Right kidney (tissue), 1 donor: Measurements from ENCODE around the gene PCBP3.
"Not testable (repeated sequence)": the region's sequence is repeated elsewhere in the genome, so short reads cannot be mapped to it uniquely, and the experiment has no call there.

Source experiments
- DNase-seq: peaks from one replicate; pipeline ENCODE4 v3.0.0-alpha.2; 2016

The PCBP3 gene

DNA sequence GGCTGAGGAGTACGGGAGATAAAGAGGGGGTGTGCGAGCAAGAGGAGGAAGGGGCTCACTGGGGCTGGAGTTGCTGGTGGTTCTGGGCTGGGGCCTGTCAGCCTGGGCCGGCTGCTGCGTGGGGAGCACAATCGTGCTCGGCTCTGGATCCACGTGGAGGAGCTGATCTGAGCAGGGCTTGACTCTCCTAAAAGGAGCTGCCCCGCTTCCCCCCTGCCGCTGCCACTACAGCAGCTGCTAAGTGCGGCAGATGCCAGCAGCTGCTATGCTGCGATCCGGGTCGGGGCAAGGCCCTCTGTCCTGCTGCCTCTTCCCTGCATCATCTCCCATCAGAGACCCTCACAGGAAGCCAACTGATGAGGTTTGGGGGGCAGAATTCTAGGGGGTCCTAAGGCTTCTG, 165.9 kb downstream of the PCBP3 start:
- DNase-seq = no peak

DNA sequence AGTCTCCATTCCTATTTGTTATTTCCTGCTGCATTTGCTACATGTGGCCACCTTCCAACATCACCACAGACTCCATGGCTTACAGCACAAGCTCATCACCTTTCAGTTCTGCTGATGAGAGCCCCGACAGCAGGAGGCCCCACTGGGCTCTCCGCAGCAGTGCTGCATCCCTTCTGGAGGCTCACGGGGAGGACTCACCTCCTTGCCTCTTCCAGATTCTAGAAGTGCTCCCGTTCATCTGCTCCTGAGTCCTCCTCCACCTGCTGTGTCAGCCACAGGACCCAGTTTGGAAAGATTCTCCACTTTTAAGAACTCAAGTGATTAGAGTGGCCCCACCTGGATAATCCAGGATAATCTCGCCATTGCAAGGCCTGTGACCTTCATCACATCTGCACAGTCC, 167.6 kb downstream of the PCBP3 start:
- no peak for DNase-seq

DNA sequence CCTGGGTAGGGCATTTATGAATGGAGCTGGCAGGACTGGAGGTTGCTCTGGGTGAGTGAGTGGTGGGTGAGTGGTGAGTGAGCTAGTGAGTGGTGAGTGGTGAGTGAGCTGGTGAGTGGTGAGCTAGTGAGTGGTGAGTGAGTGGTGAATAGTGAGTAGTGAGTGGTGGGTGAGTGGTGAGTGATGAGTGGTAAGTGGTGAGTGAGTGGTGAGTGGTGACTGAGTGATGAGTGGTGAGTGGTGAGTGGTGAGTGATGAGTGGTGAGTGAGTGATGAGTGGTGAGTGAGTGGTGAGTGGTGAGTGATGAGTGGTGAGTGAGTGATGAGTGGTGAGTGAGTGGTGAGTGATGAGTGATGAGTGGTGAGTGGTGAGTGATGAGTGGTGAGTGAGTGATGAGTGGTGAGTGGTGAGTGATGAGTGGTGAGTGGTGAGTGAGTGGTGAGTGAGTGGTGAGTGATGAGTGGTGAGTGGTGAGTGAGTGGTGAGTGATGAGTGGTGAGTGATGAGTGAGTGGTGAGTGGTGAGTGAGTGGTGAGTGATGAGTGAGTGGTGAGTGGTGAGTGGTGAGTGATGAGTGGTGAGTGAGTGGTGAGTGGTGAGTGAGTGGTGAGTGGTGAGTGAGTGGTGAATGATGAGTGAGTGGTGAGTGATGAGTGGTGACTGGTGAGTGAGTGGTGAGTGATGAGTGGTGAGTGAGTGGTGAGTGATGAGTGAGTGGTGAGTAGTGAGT, 170.8 kb downstream of the PCBP3 start:
- not testable (repeated sequence) for DNase-seq

DNA sequence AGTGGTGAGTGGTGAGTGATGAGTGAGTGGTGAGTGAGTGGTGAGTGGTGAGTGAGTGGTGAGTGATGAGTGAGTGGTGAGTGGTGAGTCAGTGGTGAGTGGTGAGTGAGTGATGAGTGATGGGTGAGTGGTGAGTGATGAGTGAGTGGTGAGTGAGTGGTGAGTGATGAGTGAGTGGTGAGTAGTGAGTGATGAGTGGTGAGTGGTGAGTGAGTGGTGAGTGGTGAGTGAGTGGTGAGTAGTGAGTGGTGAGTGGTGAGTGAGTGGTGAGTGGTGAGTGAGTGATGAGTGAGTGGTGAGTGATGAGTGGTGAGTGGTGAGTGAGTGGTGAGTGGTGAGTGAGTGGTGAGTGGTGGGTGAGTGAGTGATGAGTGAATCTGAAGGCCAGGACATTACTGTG, 172.3 kb downstream of the PCBP3 start:
- not testable (repeated sequence) for DNase-seq

DNA sequence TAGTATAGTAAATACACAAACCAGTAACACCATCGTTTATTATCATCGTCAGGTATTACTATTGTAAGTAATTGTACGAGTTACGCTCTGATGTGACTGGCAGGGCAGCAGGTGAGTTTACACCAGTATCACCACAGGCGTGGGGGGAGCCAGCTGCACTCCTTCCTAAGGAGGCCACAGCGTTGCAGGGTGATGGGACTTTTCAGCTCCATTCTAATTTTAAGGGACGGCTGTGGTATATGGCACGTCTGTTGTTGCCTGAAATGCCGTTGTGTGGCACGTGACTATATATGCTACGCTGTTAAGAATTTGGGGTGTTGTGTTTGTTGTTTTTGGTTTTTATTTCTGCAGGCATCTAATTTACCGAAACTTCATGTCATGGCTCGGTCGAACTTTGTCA, 173.3 kb downstream of the PCBP3 start:
- no peak for DNase-seq

DNA sequence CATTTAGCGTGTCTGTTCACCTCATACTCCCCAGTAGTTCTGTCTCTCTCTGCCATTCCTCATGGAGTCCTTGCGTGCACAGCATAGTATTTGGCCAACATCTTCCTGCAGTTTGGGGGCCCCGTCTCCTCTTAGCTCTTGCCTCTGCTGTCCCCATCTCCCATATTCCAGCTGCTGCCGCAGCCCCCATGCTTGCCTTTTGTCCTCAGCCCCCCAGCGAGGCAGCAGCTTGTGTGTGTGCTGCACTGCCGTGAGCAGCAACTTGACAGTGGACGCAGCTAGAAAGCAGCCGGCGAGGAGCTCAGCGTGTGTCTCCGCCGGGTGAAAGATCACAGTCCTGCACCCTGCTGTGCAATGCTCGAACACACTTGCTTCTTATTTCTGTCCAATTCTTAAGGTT, 173.8 kb downstream of the PCBP3 start:
- DNase-seq = no peak

DNA sequence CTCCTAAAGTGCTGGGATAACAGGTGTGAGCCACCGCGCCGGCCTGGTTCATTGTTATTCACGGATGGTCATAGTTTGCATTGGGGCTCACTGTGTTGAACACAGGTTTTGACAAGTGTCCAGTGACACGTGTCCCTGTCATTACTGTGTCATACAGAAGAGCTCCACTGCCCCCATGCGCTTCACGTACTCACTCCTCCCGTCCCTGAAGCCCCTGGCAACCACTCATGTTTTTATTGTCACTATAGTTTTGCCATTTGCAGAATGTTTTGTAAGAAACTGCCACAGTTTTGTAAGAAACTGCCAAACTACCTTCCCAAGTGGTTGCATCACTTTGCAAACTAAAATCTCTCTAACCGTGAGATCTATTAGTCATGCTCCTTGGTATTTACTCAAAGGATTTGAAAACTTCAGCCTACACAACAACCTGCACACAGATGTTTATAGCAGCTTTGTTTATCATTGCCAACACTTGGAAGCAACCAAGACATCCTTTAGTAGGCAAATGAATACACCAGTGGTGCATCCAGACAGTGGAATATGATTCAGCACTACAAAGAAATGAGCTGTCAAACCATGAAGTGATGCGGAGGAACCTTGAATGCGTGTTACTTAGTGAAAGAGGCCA, 174.9 kb downstream of the PCBP3 start:
- DNase-seq = no peak

DNA sequence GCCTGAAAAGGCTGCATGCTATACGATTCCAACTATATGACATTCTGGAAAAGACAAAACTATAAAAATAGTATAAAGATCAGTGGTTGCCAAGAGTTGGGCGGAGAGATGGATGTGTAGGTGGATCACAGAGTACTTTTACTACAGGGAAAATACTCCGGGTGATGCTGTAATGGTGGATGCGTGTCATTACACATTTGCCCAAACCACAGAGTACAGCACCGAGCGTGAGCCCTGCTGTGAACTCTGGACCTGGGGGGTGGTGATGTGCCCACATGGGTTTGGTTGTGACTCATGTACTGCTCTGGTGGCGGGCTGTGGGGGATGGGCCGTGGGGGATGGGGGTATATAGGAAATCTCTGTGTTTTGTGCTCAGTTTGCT, 175.4 kb downstream of the PCBP3 start:
- no peak for DNase-seq

DNA sequence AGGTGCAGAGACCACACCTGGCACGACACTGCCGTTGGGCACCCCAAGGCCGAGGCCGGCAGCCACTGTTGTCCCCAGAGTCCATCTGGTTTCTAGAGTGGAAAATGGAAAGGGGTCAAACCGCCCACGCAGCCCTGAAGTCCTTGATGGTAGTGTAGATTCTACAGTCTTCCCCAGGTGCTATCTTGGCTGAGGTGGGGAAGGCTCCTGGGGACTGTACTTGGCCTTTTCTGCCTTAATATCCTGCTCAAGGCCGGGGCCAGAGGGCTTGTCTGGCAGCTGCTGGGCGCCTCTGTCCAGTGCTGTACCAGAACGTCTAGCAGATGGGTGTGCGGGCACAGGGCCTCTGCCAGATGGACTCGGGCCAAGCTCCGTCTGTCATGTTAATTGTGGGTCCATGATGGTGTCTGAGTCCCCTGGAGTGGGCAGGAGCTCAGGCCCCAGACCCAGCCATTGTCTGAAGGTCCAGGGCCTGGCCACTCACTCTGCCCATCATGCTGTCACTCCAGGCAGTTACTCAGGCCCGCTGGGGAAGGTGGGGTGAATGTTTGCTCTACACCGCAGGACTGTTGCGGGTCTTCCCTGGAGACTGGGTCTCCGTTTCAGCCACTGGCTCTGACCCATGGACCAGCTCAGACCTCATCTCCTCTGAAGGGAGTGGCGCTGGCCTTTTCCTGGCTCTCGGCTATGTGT, 176.1 kb downstream of the PCBP3 start:
- no peak for DNase-seq

DNA sequence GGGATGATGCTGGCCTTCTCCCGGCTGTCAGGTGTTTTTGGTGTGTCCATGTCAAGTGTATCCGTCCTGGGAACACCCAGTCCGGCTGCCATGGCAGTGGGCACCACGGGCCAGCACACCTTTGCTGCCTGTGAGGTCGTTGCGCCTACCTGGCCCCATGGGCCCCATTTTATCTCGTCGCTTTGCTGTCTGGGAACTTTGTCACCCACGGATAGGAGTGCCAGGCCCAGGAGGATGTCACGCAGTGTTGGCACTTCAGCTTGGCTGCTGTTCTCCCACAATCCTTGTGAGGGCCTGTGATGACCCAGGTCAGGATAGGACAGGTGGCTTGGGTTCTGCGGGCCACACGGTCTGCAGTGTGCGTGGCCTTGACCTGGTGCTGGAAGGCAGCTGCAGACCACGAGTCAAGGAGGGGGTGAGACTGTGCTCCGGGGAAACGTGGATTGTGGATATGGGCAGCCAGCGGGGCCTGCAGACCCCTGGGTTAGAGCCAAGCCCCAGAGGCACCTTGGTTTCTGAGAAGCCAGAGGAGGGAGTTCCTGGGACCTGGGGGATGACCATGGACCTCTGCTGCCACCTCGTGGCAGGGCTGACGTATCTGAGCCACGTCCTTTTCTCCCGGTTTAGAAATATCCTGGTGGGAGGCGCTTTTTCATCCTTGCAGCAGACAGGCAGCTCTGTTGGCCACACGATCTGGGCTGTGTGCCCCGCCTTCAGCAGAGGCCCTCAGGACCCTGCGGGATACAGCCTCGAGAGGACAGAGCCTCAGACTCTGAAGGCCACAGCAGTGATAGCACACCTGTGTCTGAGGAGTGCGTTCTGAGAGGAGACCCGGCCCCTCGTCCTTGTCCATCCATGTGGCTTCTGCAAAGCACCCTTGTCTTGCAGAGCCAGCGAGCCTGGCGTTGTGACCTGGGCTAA, 176.9 kb downstream of the PCBP3 start:
- peak; percentile 68 for DNase-seq

DNA sequence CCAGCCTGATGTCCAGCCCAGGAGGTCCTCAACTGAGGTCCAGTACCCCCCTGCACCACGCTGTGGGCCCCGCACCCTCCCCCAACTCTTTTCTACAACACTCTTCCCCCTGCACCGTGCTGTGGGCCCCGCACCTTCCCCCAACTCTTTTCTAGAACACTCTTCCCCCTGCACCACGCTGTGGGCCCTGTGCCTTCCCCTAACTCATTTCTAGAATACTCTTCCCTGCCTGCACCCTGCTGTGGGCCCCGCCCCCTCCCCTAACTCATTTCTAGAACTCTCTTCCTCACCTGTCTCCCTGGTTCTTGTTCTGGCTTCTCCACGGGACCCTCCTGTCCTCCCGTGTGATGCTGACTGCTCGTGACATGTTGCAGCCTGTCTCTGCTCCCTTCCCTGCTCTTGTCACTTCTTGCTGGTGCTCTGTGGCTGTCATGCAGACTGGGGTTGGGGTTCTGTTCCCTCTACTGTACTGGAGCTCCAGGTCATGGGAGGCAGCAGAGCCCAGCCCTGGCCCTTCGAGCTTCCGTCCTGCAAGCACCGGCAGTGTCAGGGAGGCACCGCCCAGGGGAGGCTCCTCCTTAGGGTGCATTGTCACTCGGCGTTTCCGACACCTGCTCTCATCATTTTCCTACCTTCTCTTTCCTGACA, 177.9 kb downstream of the PCBP3 start:
- DNase-seq = no peak

DNA sequence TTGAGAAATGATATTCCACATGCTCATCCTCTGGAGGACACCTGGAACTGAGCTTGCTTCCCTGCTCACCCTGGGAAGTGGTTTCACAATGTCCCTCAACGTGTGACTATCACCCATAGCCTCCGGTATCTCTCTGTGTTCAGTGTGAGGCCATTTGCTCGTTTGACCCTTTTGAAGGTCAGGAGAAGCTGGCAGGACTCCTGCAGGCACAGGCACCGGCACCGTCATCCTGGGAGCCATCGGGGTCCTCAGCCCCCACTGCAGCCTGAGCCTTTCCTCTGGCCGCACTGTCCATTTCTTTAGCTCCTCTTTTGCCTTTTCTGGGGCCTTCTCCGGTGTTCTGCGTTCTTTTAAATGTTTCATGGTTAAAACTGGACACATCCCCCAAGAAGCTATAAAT, 178.5 kb downstream of the PCBP3 start:
- DNase-seq = no peak

DNA sequence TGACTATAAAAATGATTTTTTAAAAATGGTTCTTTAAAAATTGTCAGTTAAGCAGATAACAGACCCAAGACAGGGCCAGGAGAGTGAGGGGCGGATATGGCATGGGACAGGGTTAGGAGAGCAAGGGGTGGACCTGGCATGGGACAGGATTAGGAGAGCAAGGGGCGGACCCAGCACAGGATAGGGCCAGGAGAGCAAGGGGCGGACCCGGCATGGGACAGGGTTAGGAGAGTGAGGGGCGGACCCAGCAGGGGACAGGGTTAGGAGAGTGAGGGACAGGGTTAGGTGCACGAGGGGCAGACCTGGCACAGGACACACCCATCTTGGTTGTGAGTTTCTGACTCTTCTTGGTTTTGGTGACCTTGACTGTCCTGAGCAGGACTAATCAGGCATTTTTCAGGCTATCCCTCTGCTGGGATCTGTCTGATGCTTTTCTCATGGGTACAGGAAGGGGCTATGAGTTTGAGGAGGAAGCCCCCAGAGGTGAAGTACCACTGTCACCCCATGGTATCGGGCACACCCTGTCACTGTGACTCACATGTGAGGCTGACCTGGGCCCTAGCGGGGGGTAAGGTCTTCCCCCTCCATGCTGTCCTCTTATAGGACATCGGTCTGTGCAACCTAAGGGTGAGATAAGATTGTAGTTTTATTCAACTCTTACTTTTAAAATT, 179.0 kb downstream of the PCBP3 start:
- DNase-seq = no peak

DNA sequence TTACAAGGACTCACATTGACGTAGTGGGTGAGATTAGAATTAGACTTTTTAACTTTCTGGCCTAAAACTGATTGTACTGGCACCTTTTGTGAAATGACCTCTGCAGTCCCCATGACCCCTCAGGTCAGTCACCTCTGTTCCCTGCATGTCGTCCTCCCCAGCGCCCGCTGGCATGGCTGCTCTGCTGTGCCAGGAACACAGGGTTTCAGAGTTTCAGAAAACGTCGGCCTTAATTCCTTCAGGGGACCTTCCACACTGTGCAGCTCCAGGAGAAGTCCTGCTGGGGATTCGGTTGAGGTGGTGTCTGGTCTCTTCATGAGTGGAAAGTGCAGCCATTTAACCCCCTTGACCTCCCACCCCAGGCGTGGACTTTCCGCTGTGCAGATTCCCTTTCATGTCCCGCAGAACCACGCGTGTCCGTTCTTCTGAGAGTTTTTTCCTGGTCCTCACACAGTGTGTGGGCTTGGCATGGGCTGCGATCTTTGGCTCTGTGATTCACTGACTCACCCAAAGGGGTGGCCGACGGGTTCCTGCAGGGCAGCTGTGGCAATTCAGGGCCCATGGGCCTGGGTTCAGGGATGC, 179.7 kb downstream of the PCBP3 start:
- no peak for DNase-seq

DNA sequence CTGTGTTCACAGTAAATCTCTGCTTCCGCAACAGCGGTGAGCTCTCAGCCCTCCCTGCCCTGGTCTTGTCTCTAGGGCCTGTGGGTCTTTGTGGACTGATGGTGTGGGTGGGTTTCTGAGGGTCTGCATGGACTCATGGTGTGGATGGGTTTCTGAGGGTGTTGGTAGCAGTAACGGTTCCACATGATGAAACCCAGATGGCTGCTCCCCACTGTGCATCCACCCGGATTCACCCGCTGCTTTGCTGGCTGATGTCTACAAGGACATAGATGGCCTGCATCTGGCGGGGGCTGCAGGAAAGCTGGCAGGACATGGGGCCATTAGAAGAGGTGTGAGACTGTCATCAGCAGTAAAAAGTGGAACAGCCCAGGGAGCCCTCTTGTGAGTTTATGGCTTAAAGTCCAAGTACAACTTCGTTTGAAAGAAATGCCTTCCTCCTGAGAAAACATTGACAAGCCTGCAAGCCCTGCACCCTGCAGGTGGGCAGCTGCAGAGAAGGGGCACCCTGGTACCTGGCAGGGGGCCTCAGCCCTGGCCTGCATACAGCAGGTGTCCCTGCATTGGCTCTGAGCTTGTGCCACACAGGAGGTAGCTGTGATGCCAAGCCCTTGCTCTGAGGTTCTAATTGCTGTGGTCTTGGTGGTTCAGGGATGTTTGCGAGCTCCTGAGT, 181.2 kb downstream of the PCBP3 start:
- no peak for DNase-seq

DNA sequence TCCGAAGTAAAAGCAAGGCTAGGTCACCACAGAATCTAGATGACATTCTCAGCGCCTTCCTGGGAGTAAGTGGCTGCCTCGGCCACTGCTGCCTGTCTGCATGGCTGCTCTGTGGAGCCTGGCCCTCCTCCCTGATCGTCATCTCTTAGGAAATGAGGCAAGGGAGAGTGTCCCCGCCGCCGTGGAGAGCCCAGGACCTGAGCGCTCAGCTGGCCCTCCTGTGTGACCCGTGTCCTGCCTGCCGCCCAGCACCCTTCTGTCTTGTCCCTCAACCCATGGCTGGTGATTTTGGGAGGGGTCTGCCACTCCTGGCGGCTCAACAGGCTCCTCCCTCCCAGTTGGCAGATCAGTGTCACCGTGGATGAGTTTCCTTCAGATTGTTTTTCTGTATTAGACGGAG, 181.7 kb downstream of the PCBP3 start:
- DNase-seq = no peak

DNA sequence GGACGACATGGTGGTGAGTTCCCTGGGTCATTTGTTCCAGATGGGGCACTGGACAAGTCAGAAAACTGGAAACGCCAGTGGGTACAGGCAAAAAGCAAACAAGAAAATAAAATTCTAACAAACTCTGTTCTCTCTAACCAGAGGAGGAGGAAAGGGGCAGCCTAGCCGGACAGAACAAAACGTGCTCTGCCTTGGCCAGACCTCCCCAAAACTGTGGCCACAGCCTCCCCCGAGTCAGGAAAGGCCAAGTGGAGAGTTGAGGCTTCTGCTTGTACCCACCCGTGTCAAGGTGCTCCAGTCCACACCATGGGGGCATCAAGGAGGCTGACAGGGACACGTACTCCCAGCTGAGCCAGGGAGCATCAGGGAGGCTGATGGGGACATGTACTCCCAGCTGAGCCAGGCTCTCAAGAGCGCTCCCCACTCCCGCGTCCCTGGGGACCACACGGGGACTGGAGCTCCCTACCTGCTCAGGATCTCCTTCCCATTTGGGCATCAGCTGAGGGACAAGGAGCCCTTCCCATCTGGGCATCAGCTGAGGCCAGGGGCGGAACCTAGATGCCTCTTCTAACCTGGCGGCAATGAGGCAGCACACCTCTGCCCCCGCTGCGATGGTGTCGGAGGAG, 183.3 kb downstream of the PCBP3 start:
- DNase-seq = no peak

DNA sequence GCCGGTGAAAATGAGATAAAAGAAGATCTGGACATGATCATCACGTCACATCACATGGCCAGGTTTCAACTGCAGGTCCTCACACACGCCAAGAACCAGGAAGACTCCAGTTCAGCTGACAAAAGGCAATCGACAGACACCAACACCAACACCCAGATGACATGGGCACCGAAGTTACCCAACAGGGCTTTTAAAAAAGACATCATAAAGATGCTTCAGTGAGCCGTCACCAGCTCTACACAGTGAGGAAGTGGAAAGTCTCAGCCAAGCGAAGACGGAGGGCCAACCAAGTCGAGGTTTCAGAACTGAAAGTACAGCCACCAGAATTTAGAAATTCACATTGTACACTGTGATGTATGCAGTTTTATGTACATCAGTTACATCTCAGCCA, 183.8 kb downstream of the PCBP3 start:
- DNase-seq = no peak

DNA sequence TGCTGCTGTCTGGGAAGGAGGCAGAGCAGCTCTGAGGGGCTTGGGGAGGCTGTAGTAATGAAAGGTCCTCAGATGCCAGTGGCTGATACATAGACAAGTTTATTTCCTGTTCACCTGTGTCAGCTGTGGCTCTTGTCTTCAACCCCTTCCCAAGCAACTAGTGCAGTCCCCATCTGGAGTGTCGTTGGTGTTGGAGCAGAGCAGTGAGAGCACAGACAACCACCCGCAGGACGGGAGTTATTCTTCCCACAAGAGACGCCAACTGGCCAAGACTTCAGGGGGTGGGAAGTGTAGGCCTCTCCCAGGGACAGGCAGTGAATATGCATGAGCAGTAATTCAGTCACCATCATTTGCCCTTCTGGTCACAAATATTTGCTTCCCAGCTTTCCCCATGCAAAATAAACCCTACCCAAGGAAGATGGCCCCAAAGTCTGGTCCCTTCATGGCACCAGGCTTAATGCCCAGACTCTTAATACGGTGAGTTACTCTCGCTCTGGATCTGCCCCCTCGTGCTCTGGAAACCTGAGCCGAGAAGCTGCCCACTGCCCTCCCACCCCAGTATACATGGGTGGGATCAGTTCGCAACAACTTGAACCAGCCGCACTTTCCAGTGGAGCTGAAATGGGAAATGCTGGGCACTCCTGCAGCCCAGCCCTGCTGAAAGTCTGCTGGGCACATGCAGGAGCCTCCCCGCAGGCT, 184.5 kb downstream of the PCBP3 start:
- DNase-seq = no peak
